ENCODE data around the gene KCND3. TPM values are rescaled to one million over a fixed set of nuclear protein-coding genes. Genes with fewer than 3 reads are reported as not detected.

Gene KCND3
- polyA plus RNA-seq, 1 donor (not counting 4 experiments of a cell fraction or from before 2014, with no cell fraction given): 0.21 TPM

DNA sequence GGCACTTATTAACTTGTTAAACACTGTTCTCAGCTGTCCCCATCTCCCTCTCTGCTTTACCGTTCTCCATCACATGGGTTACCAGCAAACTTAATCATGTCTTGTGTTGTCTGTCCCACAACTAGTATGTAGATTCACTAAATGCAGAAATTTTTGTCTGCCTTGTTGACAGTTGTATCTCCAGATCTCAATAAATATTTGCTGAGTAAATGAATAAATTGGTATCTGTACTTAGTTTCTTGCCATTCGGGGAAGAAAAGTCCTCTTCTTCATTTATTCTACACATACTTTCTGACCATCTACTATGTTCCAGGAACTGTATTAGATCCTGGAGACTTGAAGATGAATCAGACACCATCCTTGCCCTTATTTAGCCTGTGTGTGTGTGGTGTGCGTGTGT is 97.9 kb downstream of the KCND3 start:
- H3K79me2 ChIP-seq (ENCODE audit: control insufficient read depth, insufficient read depth, low read length): no peaks in the 10 kb centered on the region
- DNase-seq (ENCODE audit: low read depth, low spot score) (no peak), FAIRE-seq (no peak)
- H4K20me1 ChIP-seq (ENCODE audit: control insufficient read depth, extremely low read depth, insufficient read depth, low read length): no peaks in the 10 kb centered on the region
- no peak for TF ChIP-seq EZH2 (IDR thresholded peaks at IDR 0.05; ENCODE audit: low read length)
- TF ChIP-seq, protein P1, sequence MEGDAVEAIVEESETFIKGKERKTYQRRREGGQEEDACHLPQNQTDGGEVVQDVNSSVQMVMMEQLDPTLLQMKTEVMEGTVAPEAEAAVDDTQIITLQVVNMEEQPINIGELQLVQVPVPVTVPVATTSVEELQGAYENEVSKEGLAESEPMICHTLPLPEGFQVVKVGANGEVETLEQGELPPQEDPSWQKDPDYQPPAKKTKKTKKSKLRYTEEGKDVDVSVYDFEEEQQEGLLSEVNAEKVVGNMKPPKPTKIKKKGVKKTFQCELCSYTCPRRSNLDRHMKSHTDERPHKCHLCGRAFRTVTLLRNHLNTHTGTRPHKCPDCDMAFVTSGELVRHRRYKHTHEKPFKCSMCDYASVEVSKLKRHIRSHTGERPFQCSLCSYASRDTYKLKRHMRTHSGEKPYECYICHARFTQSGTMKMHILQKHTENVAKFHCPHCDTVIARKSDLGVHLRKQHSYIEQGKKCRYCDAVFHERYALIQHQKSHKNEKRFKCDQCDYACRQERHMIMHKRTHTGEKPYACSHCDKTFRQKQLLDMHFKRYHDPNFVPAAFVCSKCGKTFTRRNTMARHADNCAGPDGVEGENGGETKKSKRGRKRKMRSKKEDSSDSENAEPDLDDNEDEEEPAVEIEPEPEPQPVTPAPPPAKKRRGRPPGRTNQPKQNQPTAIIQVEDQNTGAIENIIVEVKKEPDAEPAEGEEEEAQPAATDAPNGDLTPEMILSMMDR (optimal IDR thresholded peaks at IDR 0.05 in 1 of 3, IDR thresholded peaks at IDR 0.05 in 1 of 3, conservative IDR thresholded peaks at IDR 0.05 in 1 of 3; ENCODE audit: extremely low read depth in 1 of 3, insufficient read depth in 2 of 3, low read length in 3 of 3): no peak
- peaks cover 3% of the 10 kb centered on the region for H3K27me3 ChIP-seq (ENCODE audit: control insufficient read depth, extremely low read depth, insufficient read depth, low read length)
- no peaks in the 10 kb centered on the region for H3K4me1 ChIP-seq (ENCODE audit: control insufficient read depth, extremely low read depth, insufficient read depth, low read length)
- no peaks in the 10 kb centered on the region for H3K9me3 ChIP-seq (ENCODE audit: control insufficient read depth, low read depth, low read length)
- dilution Hi-C loops (cut with MboI; ENCODE audit: extremely low pct_ligation_motif_present, low sequenced_read_pairs): no loop called here
- no peak overlapping the region for H3K4me2 ChIP-seq (ENCODE audit: control insufficient read depth, extremely low read depth, insufficient read depth, low read depth, low read length)
- no peak overlapping the region for H3K9ac ChIP-seq (ENCODE audit: control insufficient read depth, extremely low read depth, insufficient read depth, low read length)
- no peaks in the 10 kb centered on the region for H3K9me1 ChIP-seq (ENCODE audit: control insufficient read depth, extremely low read depth, insufficient read depth, low read length)
- H3K36me3 ChIP-seq (ENCODE audit: control insufficient read depth in 2 of 2, extremely low read depth in 1 of 2, insufficient read depth in 2 of 2, low read length in 2 of 2): no peaks in the 10 kb centered on the region
- no peak overlapping the region for H2AFZ ChIP-seq (ENCODE audit: control insufficient read depth, low read length)
- H3K4me3 ChIP-seq (ENCODE audit: control insufficient read depth in 2 of 3, extremely low read depth in 1 of 3, insufficient read depth in 2 of 3, low read depth in 1 of 3, low read length in 3 of 3): no peak overlapping the region
- H3K27ac ChIP-seq (ENCODE audit: control insufficient read depth, insufficient read depth, low read length): no peak overlapping the region

DNA sequence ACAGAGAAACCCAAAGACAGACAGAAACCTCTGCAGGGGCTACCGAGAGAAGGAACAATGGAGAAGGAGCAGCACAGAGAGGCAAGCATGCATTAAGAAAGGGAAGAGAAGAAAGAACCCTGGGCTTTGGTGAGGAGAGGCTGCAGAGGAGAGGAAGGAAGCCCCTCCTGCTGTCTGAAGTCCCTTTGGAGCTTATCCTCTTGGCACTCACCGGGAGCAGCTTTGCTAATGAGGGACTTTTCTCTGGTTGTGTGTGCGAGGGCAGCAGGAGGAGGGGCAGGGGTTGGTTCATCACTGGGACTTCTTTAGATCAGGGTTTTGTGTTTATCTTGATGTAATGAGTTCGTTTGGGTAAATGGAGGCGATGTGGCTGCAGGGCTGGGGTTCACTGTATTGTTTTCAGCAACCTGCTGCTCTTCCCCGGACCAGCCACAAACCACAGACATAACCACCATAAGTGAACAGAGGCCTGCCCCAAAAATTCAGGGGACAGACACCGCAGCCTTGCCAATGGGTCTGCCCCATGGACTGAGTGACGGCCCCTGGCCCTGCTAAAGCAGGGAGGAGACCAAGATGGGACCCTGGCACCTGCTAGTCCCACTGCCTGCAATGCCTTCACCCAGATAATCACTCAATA is 100.6 kb downstream of the KCND3 start:
- Histone ChIP-seq H3K9ac (ENCODE audit: control insufficient read depth, extremely low read depth, insufficient read depth, low read length) (no peak overlapping the region), H3K36me3 (ENCODE audit: control insufficient read depth in 2 of 2, extremely low read depth in 1 of 2, insufficient read depth in 2 of 2, low read length in 2 of 2) (no peaks in the 10 kb centered on the region), H3K27me3 (ENCODE audit: control insufficient read depth, extremely low read depth, insufficient read depth, low read length) (no peaks in the 10 kb centered on the region), H3K79me2 (ENCODE audit: control insufficient read depth, insufficient read depth, low read length) (no peaks in the 10 kb centered on the region), H3K9me1 (ENCODE audit: control insufficient read depth, extremely low read depth, insufficient read depth, low read length) (no peaks in the 10 kb centered on the region), H2AFZ (ENCODE audit: control insufficient read depth, low read length) (no peak overlapping the region), H3K27ac (ENCODE audit: control insufficient read depth, insufficient read depth, low read length) (no peak overlapping the region), H3K4me3 (ENCODE audit: control insufficient read depth in 2 of 3, extremely low read depth in 1 of 3, insufficient read depth in 2 of 3, low read depth in 1 of 3, low read length in 3 of 3) (no peak overlapping the region), H3K9me3 (ENCODE audit: control insufficient read depth, low read depth, low read length) (no peaks in the 10 kb centered on the region), H3K4me2 (ENCODE audit: control insufficient read depth, extremely low read depth, insufficient read depth, low read depth, low read length) (no peak overlapping the region), H3K4me1 (ENCODE audit: control insufficient read depth, extremely low read depth, insufficient read depth, low read length) (no peaks in the 10 kb centered on the region), H4K20me1 (ENCODE audit: control insufficient read depth, extremely low read depth, insufficient read depth, low read length) (no peaks in the 10 kb centered on the region)
- DNase-seq (ENCODE audit: low read depth, low spot score) (no peak), FAIRE-seq (no peak)
- dilution Hi-C loops (cut with MboI; ENCODE audit: extremely low pct_ligation_motif_present, low sequenced_read_pairs): no loop called here
- TF ChIP-seq, protein P1 (optimal IDR thresholded peaks at IDR 0.05 in 1 of 3, IDR thresholded peaks at IDR 0.05 in 1 of 3, conservative IDR thresholded peaks at IDR 0.05 in 1 of 3; ENCODE audit: extremely low read depth in 1 of 3, insufficient read depth in 2 of 3, low read length in 3 of 3): no peak
- no peak for TF ChIP-seq EZH2 (IDR thresholded peaks at IDR 0.05; ENCODE audit: low read length)

Data from keratinocyte (primary cell).